ENCODE measurements around the gene MYBBP1A.

The MYBBP1A gene

GRCh38 chr17:4551141-4551540 is 4.0 kb downstream of the MYBBP1A start:
- Histone ChIP-seq H2AFZ (ENCODE audit: low read depth, low read length) (no peak overlapping the region), H3K4me1 (ENCODE audit: low read length) (peaks cover 11% of the 10 kb centered on the region), H3K9me3 (ENCODE audit: insufficient read depth, low read length) (no peaks in the 10 kb centered on the region), H3K27ac (ENCODE audit: low read length) (no peak overlapping the region), H3K4me3 (ENCODE audit: low read length) (no peak overlapping the region), H3K9ac (ENCODE audit: low read length) (no peak overlapping the region), H4K20me1 (ENCODE audit: insufficient read depth, low read length) (no peaks in the 10 kb centered on the region), H3K4me2 (ENCODE audit: low read length) (no peak overlapping the region), H3K27me3 (ENCODE audit: low read depth, low read length) (no peaks in the 10 kb centered on the region), H3K36me3 (replicated peaks; ENCODE audit: low read depth, low read length) (peaks cover 30% of the 10 kb centered on the region), H3K79me2 (ENCODE audit: low read length) (peaks cover 45% of the 10 kb centered on the region)
- TF ChIP-seq EZH2phosphoT487 (IDR thresholded peaks at IDR 0.05; ENCODE audit: low read depth) (no peak), CTCF (IDR thresholded peaks at IDR 0.05; ENCODE audit: low read depth, low read length) (no peak)

- Histone ChIP-seq H2AFZ (ENCODE audit: low read depth, low read length) (no peak overlapping the region), H3K9me3 (ENCODE audit: insufficient read depth, low read length) (no peaks in the 10 kb centered on the region), H3K36me3 (replicated peaks; ENCODE audit: low read depth, low read length) (peaks cover 30% of the 10 kb centered on the region), H3K4me1 (ENCODE audit: low read length) (peaks cover 7% of the 10 kb centered on the region), H3K79me2 (ENCODE audit: low read length) (peaks cover 40% of the 10 kb centered on the region), H4K20me1 (ENCODE audit: insufficient read depth, low read length) (no peaks in the 10 kb centered on the region), H3K4me2 (ENCODE audit: low read length) (no peak overlapping the region), H3K27me3 (ENCODE audit: low read depth, low read length) (no peaks in the 10 kb centered on the region), H3K4me3 (ENCODE audit: low read length) (no peak overlapping the region), H3K9ac (ENCODE audit: low read length) (no peak overlapping the region), H3K27ac (ENCODE audit: low read length) (no peak overlapping the region)
- TF ChIP-seq EZH2phosphoT487 (IDR thresholded peaks at IDR 0.05; ENCODE audit: low read depth) (no peak), CTCF (IDR thresholded peaks at IDR 0.05; ENCODE audit: low read depth, low read length) (no peak)
These were observed 4.6 kb downstream of the MYBBP1A start for GRCh38 chr17:4550534-4551039.

DNA sequence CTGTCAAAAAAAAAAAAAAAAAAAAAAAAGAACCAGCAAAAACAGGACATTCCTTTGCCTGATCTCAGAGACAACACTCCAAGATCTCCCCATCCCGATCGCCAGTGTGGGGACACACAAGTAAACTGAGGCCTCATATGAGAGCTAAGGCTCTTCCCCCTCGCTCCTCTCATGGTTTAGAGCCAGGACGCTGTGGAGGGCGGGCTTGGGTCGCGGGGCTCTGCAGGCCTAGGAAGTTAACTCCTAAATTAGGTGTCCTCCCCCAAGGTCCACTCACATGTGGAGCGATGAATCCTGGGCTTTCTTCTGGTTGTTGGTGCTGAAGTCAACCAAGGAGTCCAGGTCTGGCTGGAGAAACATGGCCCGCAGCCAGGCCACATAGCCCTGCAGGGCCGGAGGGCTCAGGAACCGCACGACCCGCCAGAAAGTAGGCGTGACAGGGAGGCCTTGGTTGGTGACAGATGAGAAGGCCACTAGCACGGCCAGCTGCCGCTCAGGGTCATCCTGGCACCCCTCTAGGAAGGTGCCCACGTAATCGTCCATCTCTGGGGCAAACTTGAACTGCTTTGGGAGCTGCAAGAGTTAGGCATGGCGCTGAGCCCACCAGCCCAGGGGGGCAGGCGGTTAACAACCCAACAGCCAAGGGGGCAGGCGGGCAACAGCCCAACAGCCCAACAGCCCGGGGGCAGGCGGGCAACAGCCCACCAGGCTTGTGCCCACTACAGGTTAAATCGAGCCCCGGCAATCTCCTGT is 5.2 kb downstream of the MYBBP1A start:
- peaks cover 34% of the 10 kb centered on the region for H3K79me2 ChIP-seq (ENCODE audit: low read length)
- H4K20me1 ChIP-seq (ENCODE audit: insufficient read depth, low read length): no peaks in the 10 kb centered on the region
- peaks cover 30% of the 10 kb centered on the region for H3K36me3 ChIP-seq (replicated peaks; ENCODE audit: low read depth, low read length)
- peaks cover 7% of the 10 kb centered on the region for H3K4me1 ChIP-seq (ENCODE audit: low read length)
- TF ChIP-seq EZH2phosphoT487 (IDR thresholded peaks at IDR 0.05; ENCODE audit: low read depth): no peak
- TF ChIP-seq CTCF (IDR thresholded peaks at IDR 0.05; ENCODE audit: low read depth, low read length): no peak
- no peak overlapping the region for H3K4me3 ChIP-seq (ENCODE audit: low read length)
- H3K27me3 ChIP-seq (ENCODE audit: low read depth, low read length): no peaks in the 10 kb centered on the region
- no peak overlapping the region for H2AFZ ChIP-seq (ENCODE audit: low read depth, low read length)
- no peak overlapping the region for H3K9ac ChIP-seq (ENCODE audit: low read length)
- no peak overlapping the region for H3K4me2 ChIP-seq (ENCODE audit: low read length)
- H3K9me3 ChIP-seq (ENCODE audit: insufficient read depth, low read length): no peaks in the 10 kb centered on the region
- no peak overlapping the region for H3K27ac ChIP-seq (ENCODE audit: low read length)

DNA sequence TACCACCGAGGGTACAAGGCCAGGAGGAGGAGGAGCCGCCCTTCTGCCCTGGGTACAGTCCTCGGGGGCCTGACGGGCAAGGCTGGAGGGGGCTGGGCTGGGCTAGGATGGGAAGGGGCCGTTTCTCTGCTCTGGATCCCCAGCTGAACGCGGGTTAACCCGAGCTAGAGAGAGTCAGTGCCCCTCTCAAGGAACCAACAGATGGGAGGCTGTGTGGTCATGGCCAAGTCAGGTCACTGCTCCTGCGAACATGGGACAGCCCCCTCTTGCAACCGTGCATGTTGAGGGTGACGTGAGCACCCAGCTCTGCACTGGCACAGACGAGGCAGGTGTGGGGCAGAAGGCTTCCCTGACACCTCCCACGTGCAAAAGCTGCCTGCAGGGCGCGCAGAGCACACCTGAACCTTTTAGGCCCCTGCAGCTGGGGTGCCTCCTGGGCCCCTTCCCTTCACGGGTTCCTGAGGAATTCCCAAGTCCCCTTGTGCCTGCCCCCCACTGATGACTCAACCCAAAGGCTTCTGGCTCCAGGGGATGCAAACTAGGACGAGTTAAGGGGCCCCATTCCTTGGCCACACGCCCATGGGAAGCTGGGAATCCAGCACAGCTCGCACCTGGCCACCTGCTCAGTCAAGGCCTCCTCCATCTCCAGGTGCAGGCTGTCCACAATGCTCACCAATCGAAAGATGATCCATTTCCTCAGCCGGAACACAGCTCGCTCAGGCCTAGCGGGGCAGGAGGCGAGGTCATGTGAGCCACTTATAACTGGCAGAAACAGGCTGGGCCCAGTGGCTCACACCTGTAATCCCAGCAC is 6.3 kb downstream of the MYBBP1A start:
- Histone ChIP-seq H3K4me3 (ENCODE audit: low read length) (no peak overlapping the region), H2AFZ (ENCODE audit: low read depth, low read length) (no peak overlapping the region), H3K27ac (ENCODE audit: low read length) (no peak overlapping the region), H3K79me2 (ENCODE audit: low read length) (peaks cover 24% of the 10 kb centered on the region), H3K4me1 (ENCODE audit: low read length) (peaks cover 4% of the 10 kb centered on the region), H3K9ac (ENCODE audit: low read length) (no peak overlapping the region), H3K36me3 (replicated peaks; ENCODE audit: low read depth, low read length) (peaks cover 28% of the 10 kb centered on the region), H3K9me3 (ENCODE audit: insufficient read depth, low read length) (no peaks in the 10 kb centered on the region), H3K4me2 (ENCODE audit: low read length) (no peak overlapping the region), H3K27me3 (ENCODE audit: low read depth, low read length) (no peaks in the 10 kb centered on the region), H4K20me1 (ENCODE audit: insufficient read depth, low read length) (no peaks in the 10 kb centered on the region)
- TF ChIP-seq EZH2phosphoT487 (IDR thresholded peaks at IDR 0.05; ENCODE audit: low read depth) (no peak), CTCF (IDR thresholded peaks at IDR 0.05; ENCODE audit: low read depth, low read length) (no peak)
